ENCODE data around the gene FAM217A.

FAM217A gene

DNA sequence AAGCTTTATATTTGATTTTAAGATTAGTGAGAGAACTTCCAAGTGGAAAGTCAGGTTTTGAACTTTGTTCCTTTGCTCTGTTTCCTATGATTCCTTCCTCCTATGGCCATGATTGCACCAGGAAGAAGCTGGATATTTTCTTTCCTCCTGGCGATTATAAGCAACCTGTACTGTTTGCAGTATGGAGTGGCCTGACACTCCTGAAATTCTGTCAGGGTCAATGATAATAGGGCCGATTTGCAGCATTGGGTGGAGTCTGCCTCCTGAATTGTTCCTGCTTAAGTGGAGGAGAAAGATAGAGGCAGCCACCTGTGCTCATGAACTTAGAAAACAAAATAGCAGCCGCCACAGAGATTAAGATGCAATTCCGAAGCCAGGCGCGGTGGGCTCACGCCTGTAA lies 9.8 kb upstream of the FAM217A start:
- Histone ChIP-seq H3K36me3 (ENCODE audit: insufficient read depth, insufficient read length, low read length) (no peaks in the 10 kb centered on the region), H3K9ac (ENCODE audit: insufficient read length, low read depth) (no peak overlapping the region), H3K4me3 (ENCODE audit: insufficient read length, low read depth) (no peak overlapping the region), H3K9me3 (ENCODE audit: insufficient read depth, low read length) (no peaks in the 10 kb centered on the region; the same call in 1 of the 2 replicates), H3K27me3 (ENCODE audit: insufficient read depth, insufficient read length) (no peaks in the 10 kb centered on the region), H3K4me1 (ENCODE audit: insufficient read depth, insufficient read length) (no peaks in the 10 kb centered on the region)
- TF ChIP-seq ZNF274 (IDR thresholded peaks at IDR 0.05; ENCODE audit: low read depth, low read length), result no peak
- DNase-seq (ENCODE audit: low read depth, low spot score), result no peak

DNA sequence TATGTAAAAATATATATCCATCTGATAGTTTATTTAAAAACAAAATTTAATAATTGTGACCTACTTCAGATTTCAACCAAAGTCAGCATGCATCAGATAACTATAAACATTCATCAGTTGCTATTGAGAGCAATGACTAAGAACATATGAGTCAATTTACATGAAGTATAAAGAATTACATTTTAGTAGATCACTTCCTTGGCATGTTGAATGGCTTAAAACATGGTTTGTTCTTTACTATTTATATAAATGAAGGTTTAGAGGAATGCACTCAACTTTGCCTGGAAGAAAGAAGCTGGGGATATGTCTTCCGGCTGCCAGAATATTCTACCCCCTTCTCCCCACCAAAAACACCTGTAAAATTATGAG lies 6.4 kb upstream of the FAM217A start:
- Histone ChIP-seq H3K9ac (ENCODE audit: insufficient read length, low read depth) (no peak overlapping the region), H3K4me1 (ENCODE audit: insufficient read depth, insufficient read length) (no peaks in the 10 kb centered on the region), H3K9me3 (ENCODE audit: insufficient read depth, low read length) (no peaks in the 10 kb centered on the region), H3K27me3 (ENCODE audit: insufficient read depth, insufficient read length) (no peaks in the 10 kb centered on the region), H3K36me3 (ENCODE audit: insufficient read depth, insufficient read length, low read length) (no peaks in the 10 kb centered on the region), H3K4me3 (ENCODE audit: insufficient read length, low read depth) (no peak overlapping the region)
- DNase-seq (ENCODE audit: low read depth, low spot score), result no peak
- TF ChIP-seq ZNF274 (IDR thresholded peaks at IDR 0.05; ENCODE audit: low read depth, low read length) (no peak), YY1 (IDR thresholded peaks at IDR 0.05; ENCODE audit: insufficient read depth, insufficient read length) (no peak), SUZ12 (IDR thresholded peaks at IDR 0.05; ENCODE audit: extremely low read depth, insufficient read depth, insufficient read length) (no peak)

DNA sequence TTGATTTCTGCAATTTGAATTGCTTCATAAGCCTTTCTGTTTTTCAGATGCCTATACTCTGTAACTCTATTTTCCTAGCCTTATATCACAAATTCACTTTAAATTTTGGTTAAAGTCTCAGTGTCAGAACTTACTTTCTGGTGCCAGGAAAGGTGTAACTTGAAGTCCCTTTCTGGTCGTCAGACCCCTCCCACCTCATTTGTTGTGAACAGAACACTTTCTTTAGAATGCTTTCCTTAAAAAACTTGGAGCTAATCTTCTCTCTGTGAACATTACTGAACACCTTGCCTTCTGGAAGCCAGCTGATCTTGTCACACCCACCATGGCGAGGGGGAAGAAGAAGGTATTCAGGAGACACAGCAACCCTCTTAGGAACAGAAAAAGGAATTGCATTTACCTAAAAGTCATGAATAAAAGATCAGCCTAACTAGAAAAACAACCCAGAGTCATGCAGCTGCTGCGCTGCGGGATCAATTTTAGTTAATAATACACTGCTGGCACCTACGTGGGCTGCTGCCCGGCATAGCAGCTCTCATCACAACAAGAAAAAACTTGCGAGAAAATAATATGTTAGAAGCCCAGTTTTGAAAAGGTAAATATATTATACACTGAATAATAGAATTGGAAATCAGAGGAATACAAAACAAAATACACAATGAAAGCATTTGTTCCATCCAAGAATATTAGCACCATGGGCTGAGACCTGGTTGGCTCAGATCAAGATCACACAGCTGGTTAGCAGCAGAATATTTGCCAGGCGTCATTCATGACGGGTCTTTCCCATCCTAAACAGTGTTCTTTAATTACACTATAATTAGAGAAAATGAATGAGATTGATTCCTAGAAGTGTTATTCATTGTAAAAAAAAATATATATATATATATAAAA lies 5.8 kb upstream of the FAM217A start:
- DNase-seq (ENCODE audit: low read depth, low spot score), result no peak
- Histone ChIP-seq H3K36me3 (ENCODE audit: insufficient read depth, insufficient read length, low read length) (no peaks in the 10 kb centered on the region), H3K4me3 (ENCODE audit: insufficient read length, low read depth) (no peak overlapping the region), H3K9ac (ENCODE audit: insufficient read length, low read depth) (no peak overlapping the region), H3K27me3 (ENCODE audit: insufficient read depth, insufficient read length) (no peaks in the 10 kb centered on the region), H3K4me1 (ENCODE audit: insufficient read depth, insufficient read length) (no peaks in the 10 kb centered on the region), H3K9me3 (ENCODE audit: insufficient read depth, low read length) (no peaks in the 10 kb centered on the region)
- TF ChIP-seq YY1 (IDR thresholded peaks at IDR 0.05; ENCODE audit: insufficient read depth, insufficient read length) (no peak), SUZ12 (IDR thresholded peaks at IDR 0.05; ENCODE audit: extremely low read depth, insufficient read depth, insufficient read length) (no peak), ZNF274 (IDR thresholded peaks at IDR 0.05; ENCODE audit: low read depth, low read length) (no peak)

DNA sequence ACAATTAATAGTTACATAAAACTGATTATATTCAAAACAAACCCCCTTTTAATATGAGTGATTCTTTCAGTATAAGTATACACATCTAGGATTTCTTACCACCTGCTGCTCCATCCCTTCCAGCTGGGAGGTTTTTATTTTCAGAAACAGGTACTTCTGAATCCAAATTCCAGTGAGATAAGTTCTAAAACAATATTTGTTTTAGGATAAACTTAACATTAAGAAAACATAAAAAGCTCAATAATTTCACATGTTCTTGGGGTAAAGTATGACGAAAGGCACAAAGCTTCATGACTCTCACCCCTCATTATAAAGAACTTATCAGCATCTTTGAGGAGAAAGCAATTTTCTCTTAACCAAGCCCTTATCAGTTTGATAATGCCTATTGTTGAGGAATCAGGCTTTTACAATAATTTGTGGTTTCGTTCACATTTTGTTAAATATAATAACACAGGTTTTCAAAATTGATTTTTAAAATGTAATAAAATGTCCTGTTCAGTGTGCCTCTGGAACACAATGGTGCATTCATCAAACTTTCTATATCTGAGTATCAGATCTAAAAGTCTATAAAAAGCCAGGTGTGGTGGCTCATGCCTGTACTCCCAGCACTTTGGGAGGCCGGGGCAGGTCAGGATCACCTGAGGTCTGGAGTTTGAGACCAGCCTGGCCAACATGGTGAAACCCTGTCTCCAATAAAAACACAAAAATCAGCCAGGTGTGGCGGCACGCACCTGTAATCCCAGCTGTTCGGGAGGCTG lies 4.3 kb downstream of the FAM217A start:
- Histone ChIP-seq H3K36me3 (ENCODE audit: insufficient read depth, insufficient read length, low read length) (no peaks in the 10 kb centered on the region), H3K9ac (ENCODE audit: insufficient read length, low read depth) (no peak overlapping the region), H3K4me1 (ENCODE audit: insufficient read depth, insufficient read length) (no peaks in the 10 kb centered on the region), H3K9me3 (ENCODE audit: insufficient read depth, low read length) (no peaks in the 10 kb centered on the region), H3K27me3 (ENCODE audit: insufficient read depth, insufficient read length) (no peaks in the 10 kb centered on the region), H3K4me3 (ENCODE audit: insufficient read length, low read depth) (no peak overlapping the region)
- TF ChIP-seq YY1 (IDR thresholded peaks at IDR 0.05; ENCODE audit: insufficient read depth, insufficient read length) (no peak), ZNF274 (IDR thresholded peaks at IDR 0.05; ENCODE audit: low read depth, low read length) (no peak), SUZ12 (IDR thresholded peaks at IDR 0.05; ENCODE audit: extremely low read depth, insufficient read depth, insufficient read length) (no peak)
- no peak for DNase-seq (ENCODE audit: low read depth, low spot score)

DNA sequence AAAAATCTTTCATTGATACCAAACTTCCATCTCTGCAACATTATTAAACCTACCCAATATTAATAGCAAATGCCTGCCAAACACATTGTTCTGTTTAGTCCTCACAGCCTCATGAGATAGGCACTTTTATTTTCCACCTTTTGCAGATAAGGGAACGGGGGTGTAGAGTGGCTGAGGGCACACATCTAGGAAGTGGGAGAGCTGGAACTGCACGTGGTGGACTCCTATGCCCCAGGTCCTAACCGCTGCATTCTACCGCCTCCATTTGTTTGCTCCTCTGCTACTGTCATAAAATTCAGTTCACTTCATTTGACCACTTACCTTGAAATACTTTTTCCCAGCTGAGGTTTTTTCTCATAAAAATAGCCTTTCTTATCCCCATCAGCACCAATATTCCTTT lies 7.6 kb downstream of the FAM217A start:
- Histone ChIP-seq H3K4me3 (ENCODE audit: insufficient read length, low read depth) (no peak overlapping the region), H3K4me1 (ENCODE audit: insufficient read depth, insufficient read length) (no peaks in the 10 kb centered on the region), H3K9me3 (ENCODE audit: insufficient read depth, low read length) (no peaks in the 10 kb centered on the region), H3K9ac (ENCODE audit: insufficient read length, low read depth) (no peak overlapping the region), H3K27me3 (ENCODE audit: insufficient read depth, insufficient read length) (no peaks in the 10 kb centered on the region), H3K36me3 (ENCODE audit: insufficient read depth, insufficient read length, low read length) (no peaks in the 10 kb centered on the region)
- no peak for DNase-seq (ENCODE audit: low read depth, low spot score)
- TF ChIP-seq YY1 (IDR thresholded peaks at IDR 0.05; ENCODE audit: insufficient read depth, insufficient read length) (no peak), SUZ12 (IDR thresholded peaks at IDR 0.05; ENCODE audit: extremely low read depth, insufficient read depth, insufficient read length) (no peak), ZNF274 (IDR thresholded peaks at IDR 0.05; ENCODE audit: low read depth, low read length) (no peak)

DNA sequence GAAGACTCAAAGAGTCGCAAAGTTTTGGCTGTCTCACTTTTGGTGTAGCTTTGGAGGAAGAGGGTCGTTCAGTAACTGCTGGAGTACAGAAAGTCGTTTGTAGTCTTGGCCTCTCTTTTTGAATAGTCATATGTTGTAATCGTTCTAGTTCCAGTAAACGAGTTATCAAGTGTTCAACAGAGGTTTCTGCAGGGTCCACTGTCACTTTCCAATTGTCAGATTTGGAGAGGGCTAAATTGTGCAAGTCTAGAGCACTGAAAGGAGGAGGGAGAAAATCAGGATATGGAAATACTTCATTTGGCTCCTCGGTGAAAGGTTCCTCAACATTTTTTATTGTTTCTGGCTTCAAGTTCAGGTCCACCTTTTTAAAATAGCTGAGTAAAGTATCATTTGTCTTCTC lies 9.7 kb downstream of the FAM217A start:
- H3K36me3 ChIP-seq (ENCODE audit: insufficient read depth, insufficient read length, low read length), result peaks cover 13% of the 10 kb centered on the region
- H3K27me3 ChIP-seq (ENCODE audit: insufficient read depth, insufficient read length), result no peaks in the 10 kb centered on the region
- no peak for DNase-seq (ENCODE audit: low read depth, low spot score)
- no peaks in the 10 kb centered on the region for H3K4me1 ChIP-seq (ENCODE audit: insufficient read depth, insufficient read length)
- no peak overlapping the region for H3K9ac ChIP-seq (ENCODE audit: insufficient read length, low read depth)
- no peak overlapping the region for H3K4me3 ChIP-seq (ENCODE audit: insufficient read length, low read depth)
- no peaks in the 10 kb centered on the region for H3K9me3 ChIP-seq (ENCODE audit: insufficient read depth, low read length)
- TF ChIP-seq YY1 (IDR thresholded peaks at IDR 0.05; ENCODE audit: insufficient read depth, insufficient read length) (no peak), ZNF274 (IDR thresholded peaks at IDR 0.05; ENCODE audit: low read depth, low read length) (no peak), SUZ12 (IDR thresholded peaks at IDR 0.05; ENCODE audit: extremely low read depth, insufficient read depth, insufficient read length) (no peak)

DNA sequence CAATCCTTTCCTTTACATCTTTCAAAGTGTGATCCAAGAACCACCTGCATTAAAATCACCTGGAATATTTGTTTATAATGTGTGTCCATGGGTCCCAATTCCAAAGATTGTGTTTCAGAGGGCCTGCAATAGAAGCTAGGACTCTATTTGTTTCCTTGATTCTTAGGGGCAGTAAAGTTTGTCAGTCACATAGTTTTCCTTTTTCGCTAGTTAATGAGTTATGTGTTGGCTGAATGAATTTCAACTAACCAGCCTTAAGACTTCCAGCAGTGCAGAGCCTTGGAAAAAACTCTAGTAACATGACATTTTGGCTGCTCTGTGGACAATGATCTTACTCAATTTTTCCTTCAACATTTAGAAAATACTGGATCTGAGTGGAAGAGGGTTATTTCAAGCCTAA lies 11.3 kb downstream of the FAM217A start:
- Histone ChIP-seq H3K4me3 (ENCODE audit: insufficient read length, low read depth) (no peak overlapping the region), H3K4me1 (ENCODE audit: insufficient read depth, insufficient read length) (no peaks in the 10 kb centered on the region), H3K27me3 (ENCODE audit: insufficient read depth, insufficient read length) (no peaks in the 10 kb centered on the region), H3K36me3 (ENCODE audit: insufficient read depth, insufficient read length, low read length) (peaks cover 27% of the 10 kb centered on the region), H3K9me3 (ENCODE audit: insufficient read depth, low read length) (no peaks in the 10 kb centered on the region), H3K9ac (ENCODE audit: insufficient read length, low read depth) (no peak overlapping the region)
- no peak for DNase-seq (ENCODE audit: low read depth, low spot score)
- TF ChIP-seq YY1 (IDR thresholded peaks at IDR 0.05; ENCODE audit: insufficient read depth, insufficient read length) (no peak), ZNF274 (IDR thresholded peaks at IDR 0.05; ENCODE audit: low read depth, low read length) (no peak), SUZ12 (IDR thresholded peaks at IDR 0.05; ENCODE audit: extremely low read depth, insufficient read depth, insufficient read length) (no peak)
